Activated CD8-positive, alpha-beta memory T cell treated with anti-CD3 and anti-CD28 coated beads, Interleukin-2, amount 10 ng/mL, durations not matched to agents 7 days and 5 days (primary cell): ENCODE measurements around the gene ADARB2. TPM values are rescaled to one million over a fixed set of nuclear protein-coding genes. Genes with fewer than 3 reads are reported as not detected.
"Not testable (repeated sequence)": the region's sequence is repeated elsewhere in the genome, so short reads cannot be mapped to it uniquely, and the experiment has no call there.

Experiments
- ATAC-seq: fragments of 150-1000 bp; cut with Tn5 transposase; one replicate; pipeline ENCODE4 v1.10.0; 2021; ENCODE audit warnings: moderate library complexity
- CTCF ChIA-PET: fragments of 350-600 bp; sonication (Branson Sonifier 250); formaldehyde crosslinking; loops from one replicate; lab custom pipeline; 2021; ENCODE audit warnings: antibody characterized with exemption; lab: Charles Lee
- DNase-seq: peaks from one replicate; pipeline ENCODE4 v3.0.0-alpha.2; 2020
- H3K27ac Mint-ChIP-seq: one replicate; pipeline ENCODE4 v1.8.0; 2021; ENCODE audit warnings: mild to moderate bottlenecking, mixed read lengths
- H3K27me3 Mint-ChIP-seq: one replicate; pipeline ENCODE4 v1.8.0; 2021; ENCODE audit warnings: mixed read lengths
- H3K36me3 Mint-ChIP-seq: one replicate; pipeline ENCODE4 v1.8.0; 2021; ENCODE audit warnings: mild to moderate bottlenecking, mixed read lengths
- H3K4me1 Mint-ChIP-seq: one replicate; pipeline ENCODE4 v1.8.0; 2021; ENCODE audit warnings: mixed read lengths
- H3K4me3 Mint-ChIP-seq: one replicate; pipeline ENCODE4 v1.8.0; 2021; ENCODE audit warnings: mild to moderate bottlenecking, moderate library complexity, mixed read lengths
- H3K9me3 Mint-ChIP-seq: one replicate; pipeline ENCODE4 v1.8.0; 2022; ENCODE audit warnings: low read depth, mixed read lengths
- total RNA-seq, 2 experiments: library from RNA; stranded (reverse); gene quantifications; one replicate each; pipeline ENCODE4 v1.2.3, GENCODE V29; 2021

Gene ADARB2
- total RNA-seq, 2 experiments from 2014 or later, result not detected

DNA sequence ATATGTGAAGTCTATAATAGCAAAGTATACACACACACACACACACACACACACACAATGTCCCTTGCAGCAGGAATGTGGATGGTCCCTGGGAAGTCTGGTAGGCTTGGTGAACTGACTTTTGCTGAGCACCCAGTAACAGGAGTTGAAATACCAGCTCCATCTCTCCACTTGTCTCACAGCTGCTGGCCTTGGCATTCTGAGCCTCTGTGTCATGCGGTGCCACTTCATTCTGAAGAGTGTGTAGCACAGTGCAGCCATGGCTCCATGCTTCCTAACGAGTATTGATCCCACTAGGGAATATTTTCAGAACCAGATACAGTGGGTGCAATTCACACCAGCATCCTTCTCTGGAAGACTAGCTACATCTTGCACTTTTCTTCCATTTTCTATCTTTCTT is 192.4 kb downstream of the ADARB2 start:
- peaks cover under 1% of the 10 kb centered on the region for H3K4me1 Mint-ChIP-seq
- H3K36me3 Mint-ChIP-seq, result no peaks in the 10 kb centered on the region
- H3K9me3 Mint-ChIP-seq, result no peaks in the 10 kb centered on the region
- ATAC-seq (no peak), DNase-seq (no peak)
- no peak overlapping the region for H3K4me3 Mint-ChIP-seq
- CTCF ChIA-PET, result no interaction called here
- H3K27me3 Mint-ChIP-seq, result no peaks in the 10 kb centered on the region
- H3K27ac Mint-ChIP-seq, result no peak overlapping the region

DNA sequence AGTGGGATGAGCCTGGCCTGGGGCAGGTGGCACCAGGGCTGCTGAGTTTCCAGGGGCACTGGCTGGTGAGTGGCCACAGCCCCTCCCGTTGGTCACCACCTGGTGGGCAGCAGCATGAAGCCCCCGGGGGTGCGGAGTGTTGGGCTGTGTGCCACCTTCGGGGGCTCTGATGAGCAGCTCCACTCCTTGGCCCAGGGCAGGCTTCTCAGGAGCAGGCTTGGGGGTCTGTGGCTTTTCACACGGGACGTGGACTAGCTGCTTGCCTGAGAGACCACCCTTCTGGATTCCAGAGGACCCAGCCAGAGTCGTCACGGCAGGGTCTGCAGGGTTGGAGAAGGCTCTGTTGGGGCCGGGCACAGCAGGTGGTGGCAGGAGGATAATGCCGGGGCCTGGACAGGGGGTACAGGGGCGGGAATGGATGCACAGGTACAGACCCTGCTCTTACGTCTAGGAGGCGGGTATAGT is 193.1 kb downstream of the ADARB2 start:
- Mint-ChIP-seq H3K27ac (no peak overlapping the region), H3K27me3 (no peaks in the 10 kb centered on the region), H3K4me3 (no peak overlapping the region), H3K9me3 (no peaks in the 10 kb centered on the region), H3K36me3 (no peaks in the 10 kb centered on the region), H3K4me1 (no peaks in the 10 kb centered on the region)
- CTCF ChIA-PET, result no interaction called here
- ATAC-seq, result no peak
- no peak for DNase-seq

DNA sequence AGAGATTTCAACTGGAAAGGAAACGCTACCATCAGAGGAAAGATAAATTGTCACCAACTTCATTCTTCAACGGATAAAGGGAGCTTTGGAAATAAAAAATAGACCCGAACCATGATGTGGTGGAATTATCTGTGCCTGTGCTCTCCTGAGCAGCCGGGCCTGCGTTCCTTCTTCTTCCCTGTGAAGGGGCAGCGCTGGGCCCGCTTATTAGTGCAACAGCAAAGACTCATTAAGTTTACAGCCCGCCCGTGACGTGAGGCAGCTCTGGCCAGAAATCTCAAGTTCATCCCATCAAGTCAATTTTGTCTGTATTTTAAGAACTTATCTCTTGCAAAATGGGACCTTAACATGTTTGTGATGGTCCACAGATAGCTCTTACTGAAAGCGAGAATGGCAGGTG is 193.7 kb downstream of the ADARB2 start:
- no peak overlapping the region for H3K27ac Mint-ChIP-seq
- no peaks in the 10 kb centered on the region for H3K4me1 Mint-ChIP-seq
- H3K4me3 Mint-ChIP-seq, result no peak overlapping the region
- H3K27me3 Mint-ChIP-seq, result no peaks in the 10 kb centered on the region
- no peak for DNase-seq
- ATAC-seq, result no peak
- H3K9me3 Mint-ChIP-seq, result no peaks in the 10 kb centered on the region
- CTCF ChIA-PET, result no interaction called here
- H3K36me3 Mint-ChIP-seq, result no peaks in the 10 kb centered on the region

DNA sequence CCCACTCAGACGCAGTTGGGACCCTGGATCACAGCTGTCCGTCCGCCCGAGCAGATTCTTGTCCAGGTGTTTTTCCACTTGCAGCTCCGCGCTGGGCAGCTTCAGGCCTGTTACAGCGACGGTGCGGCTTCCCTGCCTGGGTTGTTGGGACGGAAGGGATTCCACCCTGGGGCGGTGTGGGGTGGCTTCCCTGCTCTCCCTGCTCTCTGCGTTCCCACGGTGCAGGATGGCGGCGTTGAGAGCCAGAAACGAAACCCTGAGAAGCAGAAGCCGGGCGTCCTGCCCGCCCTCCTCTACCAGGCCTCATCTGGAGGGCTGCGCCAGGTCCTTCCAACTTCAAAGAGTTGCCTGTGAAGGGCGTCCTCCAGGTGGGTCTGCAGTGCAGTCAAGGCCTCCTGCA is 194.4 kb downstream of the ADARB2 start:
- no peak overlapping the region for H3K27ac Mint-ChIP-seq
- no peaks in the 10 kb centered on the region for H3K36me3 Mint-ChIP-seq
- no peaks in the 10 kb centered on the region for H3K27me3 Mint-ChIP-seq
- H3K4me3 Mint-ChIP-seq, result no peak overlapping the region
- CTCF ChIA-PET, result no interaction called here
- H3K9me3 Mint-ChIP-seq, result no peaks in the 10 kb centered on the region
- no peak for DNase-seq
- H3K4me1 Mint-ChIP-seq, result no peaks in the 10 kb centered on the region
- no peak for ATAC-seq

DNA sequence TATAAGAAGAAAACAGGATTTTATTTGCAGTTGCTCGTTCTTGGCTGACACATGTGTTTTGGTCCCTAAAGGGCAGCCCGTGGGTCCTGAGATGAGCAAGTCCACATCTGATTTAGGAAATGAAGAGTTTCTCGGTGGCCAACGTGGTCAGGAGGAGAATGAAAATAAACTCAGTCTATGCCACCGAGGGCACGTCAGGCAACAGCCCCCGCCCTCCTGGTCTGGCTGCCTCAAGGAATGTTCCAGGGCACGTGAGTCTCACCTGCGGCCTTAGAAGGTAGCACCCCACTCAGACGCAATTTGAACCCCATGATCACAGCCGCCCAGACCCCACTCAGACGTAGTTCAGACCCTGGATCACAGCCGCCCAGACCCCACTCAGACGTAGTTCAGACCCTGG is 197.2 kb downstream of the ADARB2 start:
- H3K4me3 Mint-ChIP-seq, result no peak overlapping the region

DNA sequence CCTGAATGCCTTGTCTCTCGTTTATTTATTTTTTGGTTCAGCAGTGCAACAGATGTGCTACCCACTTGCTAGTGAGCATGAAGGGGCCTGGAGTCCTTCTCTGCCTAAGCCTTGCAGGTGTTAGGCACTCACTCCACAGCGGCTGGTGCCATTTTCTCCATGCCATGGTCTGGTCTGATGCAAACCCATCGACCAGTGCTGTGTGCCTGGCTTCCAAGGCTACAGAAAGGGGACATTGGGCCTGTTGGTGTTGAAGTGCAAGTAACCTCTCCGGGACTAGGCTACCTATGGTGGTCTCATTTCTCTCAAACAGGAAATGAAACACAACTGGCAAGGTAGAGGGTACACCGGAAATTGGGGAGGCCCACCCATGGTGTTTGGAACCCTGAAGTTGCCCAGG is 198.1 kb downstream of the ADARB2 start:
- H3K4me3 Mint-ChIP-seq, result no peak overlapping the region
- H3K27ac Mint-ChIP-seq, result no peak overlapping the region
- H3K36me3 Mint-ChIP-seq, result no peaks in the 10 kb centered on the region
- no peak for DNase-seq
- no peak for ATAC-seq
- H3K9me3 Mint-ChIP-seq, result no peaks in the 10 kb centered on the region
- no peaks in the 10 kb centered on the region for H3K4me1 Mint-ChIP-seq
- CTCF ChIA-PET, result no interaction called here
- no peaks in the 10 kb centered on the region for H3K27me3 Mint-ChIP-seq

More for the DNA sequence above, 197.2 kb downstream of the ADARB2 start:
- DNase-seq (no peak), ATAC-seq (no peak)
- no peaks in the 10 kb centered on the region for H3K36me3 Mint-ChIP-seq
- H3K27ac Mint-ChIP-seq, result no peak overlapping the region
- H3K27me3 Mint-ChIP-seq, result no peaks in the 10 kb centered on the region
- H3K9me3 Mint-ChIP-seq, result no peaks in the 10 kb centered on the region
- CTCF ChIA-PET, result no interaction called here
- no peaks in the 10 kb centered on the region for H3K4me1 Mint-ChIP-seq

DNA sequence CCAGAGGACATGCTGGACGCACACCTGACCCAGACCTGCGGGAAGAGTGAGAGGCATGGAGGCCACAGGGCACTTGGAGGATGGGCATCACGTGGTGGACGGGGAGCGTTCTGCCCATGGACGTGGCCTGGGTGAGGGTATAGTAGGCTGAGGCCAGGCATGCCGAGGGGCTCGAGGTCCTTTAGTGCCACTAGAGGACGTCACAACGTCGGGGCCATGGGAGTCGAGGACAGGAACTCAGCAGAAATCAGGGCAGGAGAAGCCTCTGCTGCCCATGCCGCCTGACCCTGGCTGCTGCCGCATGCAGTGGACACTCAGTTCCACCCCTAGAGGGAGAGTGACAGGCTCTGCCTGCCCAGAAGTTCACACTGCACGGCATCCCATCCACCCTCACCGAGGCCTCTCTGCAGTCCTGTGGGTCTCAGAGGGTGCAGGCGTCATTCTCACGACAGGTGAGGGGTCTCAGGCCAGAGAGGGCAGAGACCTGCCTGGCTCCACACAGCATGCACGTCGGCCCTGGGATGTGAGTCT is 198.7 kb downstream of the ADARB2 start:
- no peaks in the 10 kb centered on the region for H3K4me1 Mint-ChIP-seq
- no peaks in the 10 kb centered on the region for H3K27me3 Mint-ChIP-seq
- H3K4me3 Mint-ChIP-seq, result no peak overlapping the region
- no peaks in the 10 kb centered on the region for H3K9me3 Mint-ChIP-seq
- no peak overlapping the region for H3K27ac Mint-ChIP-seq
- CTCF ChIA-PET, result no interaction called here
- no peak for ATAC-seq
- no peaks in the 10 kb centered on the region for H3K36me3 Mint-ChIP-seq
- DNase-seq, result no peak

DNA sequence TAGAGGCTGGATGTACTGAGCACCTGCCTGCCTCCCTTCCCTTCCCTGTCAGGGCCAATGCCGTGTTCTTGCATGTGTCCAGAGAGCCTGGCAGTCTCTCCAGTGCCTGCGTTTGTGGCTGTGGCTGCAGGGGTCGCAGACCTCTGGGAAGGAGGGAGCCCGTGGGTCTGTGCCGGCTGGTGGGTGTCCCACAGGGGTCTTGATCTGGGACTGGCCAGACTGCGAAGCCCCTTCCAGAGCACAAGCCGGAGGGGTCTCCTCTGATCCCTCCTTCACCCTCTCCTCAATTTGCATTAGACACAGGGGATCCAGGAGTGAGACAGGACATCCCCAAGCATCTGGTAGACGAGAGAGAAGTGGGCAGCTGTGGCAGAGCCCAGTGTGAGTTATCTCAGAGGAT is 199.2 kb downstream of the ADARB2 start:
- Mint-ChIP-seq H3K27me3 (no peaks in the 10 kb centered on the region), H3K4me1 (no peaks in the 10 kb centered on the region)

DNA sequence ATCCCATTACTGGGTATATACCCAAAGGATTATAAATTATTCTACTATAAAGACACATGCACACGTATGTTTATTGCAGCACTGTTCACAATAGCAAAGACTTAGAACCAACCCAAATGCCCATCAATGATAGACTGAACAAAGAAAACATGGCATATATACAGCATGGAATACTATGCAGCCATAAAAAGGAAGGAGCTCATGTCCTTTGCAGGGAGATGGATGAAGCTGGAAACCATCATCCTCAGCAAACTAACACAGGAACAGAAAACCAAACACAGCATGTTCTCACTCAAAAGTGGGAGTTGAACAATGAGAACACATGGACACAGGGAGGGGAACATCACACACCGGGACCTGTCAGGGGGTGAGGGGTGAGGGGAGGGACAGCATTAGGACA is 199.9 kb downstream of the ADARB2 start:
- DNase-seq, H3K36me3 Mint-ChIP-seq, H3K27ac Mint-ChIP-seq, H3K9me3 Mint-ChIP-seq, H3K4me3 Mint-ChIP-seq, ATAC-seq, CTCF ChIA-PET, H3K27me3 Mint-ChIP-seq, H3K4me1 Mint-ChIP-seq: not testable (repeated sequence)

More for the DNA sequence above, 199.2 kb downstream of the ADARB2 start:
- no peak overlapping the region for H3K4me3 Mint-ChIP-seq
- DNase-seq (no peak), ATAC-seq (no peak)
- H3K9me3 Mint-ChIP-seq, result no peaks in the 10 kb centered on the region
- CTCF ChIA-PET, result no interaction called here
- H3K27ac Mint-ChIP-seq, result no peak overlapping the region
- no peaks in the 10 kb centered on the region for H3K36me3 Mint-ChIP-seq

DNA sequence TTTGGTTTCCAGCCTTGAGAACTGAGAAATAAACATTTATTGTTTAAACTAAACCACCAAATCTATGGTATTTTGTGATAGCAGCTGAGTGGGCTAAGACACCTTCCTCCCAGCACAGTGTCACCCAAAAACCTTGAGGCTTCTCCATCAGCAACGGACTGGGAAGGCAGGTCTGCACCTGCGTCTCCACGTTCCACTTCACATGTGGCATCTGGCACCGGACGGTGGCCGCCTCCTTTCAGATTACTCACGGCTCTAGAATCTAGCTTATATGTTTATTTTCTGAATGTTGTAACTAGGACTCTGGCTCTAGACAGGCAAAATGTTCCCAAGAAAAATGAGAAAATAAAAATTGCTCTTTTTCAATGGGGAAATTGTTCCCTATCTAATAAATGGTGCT is 201.0 kb downstream of the ADARB2 start:
- Mint-ChIP-seq H3K4me3 (no peak overlapping the region), H3K27me3 (no peaks in the 10 kb centered on the region), H3K36me3 (no peaks in the 10 kb centered on the region), H3K9me3 (no peaks in the 10 kb centered on the region), H3K4me1 (no peaks in the 10 kb centered on the region), H3K27ac (no peak overlapping the region)
- no peak for ATAC-seq
- CTCF ChIA-PET, result no interaction called here
- DNase-seq, result no peak

DNA sequence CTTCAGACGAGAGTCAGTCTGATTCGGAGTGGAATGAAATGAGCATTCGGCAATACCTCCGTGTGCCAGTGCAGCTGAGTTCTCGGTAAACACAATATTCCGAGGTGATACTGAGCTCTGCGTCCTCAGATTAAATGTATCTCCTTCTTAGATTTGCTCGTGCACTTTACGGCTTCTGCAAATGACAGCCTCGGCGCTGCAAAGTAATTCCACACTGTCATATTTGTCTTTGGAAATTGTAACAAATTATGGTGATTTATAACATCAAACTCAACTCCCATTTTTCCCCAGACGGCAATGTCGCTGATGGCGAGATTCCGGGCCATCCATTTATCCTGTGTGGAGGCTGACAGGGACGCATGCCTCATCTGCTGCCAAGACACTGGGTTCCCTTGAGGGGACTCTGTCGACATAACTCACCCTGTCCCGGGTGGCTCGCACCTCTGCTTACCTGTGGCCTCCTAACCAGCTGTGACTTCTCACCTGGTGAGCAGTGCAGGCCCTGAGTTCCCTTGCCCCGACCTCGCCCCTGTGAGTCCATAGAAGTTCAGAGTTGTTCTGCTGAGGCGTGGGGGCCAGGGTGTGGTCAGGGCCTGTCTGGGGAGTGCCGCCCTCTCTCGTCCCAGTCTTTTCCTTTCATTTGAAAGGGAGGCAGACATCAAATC is 201.9 kb downstream of the ADARB2 start:
- no peak overlapping the region for H3K27ac Mint-ChIP-seq
- H3K9me3 Mint-ChIP-seq, result no peaks in the 10 kb centered on the region
- H3K27me3 Mint-ChIP-seq, result no peaks in the 10 kb centered on the region
- CTCF ChIA-PET, result no interaction called here
- no peak overlapping the region for H3K4me3 Mint-ChIP-seq
- H3K4me1 Mint-ChIP-seq, result no peaks in the 10 kb centered on the region
- DNase-seq (no peak), ATAC-seq (no peak)
- no peaks in the 10 kb centered on the region for H3K36me3 Mint-ChIP-seq

DNA sequence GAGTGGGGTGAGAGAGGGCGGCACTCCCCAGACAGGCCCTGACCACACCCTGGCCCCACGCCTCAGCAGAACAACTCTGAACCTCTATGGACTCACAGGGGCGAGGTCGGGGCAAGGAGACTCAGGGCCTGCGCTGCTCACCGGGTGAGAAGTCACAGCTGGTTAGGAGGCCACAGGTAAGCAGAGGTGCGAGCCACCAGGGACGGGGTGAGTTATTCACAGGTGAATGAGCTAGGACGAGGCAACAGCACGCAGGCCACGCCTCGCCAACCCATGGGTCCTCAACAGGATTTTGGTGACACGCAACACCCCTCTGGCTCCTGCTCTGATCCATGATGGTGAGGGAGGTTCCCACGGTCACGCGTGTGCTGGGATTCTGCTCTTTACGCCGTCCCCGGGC is 202.5 kb downstream of the ADARB2 start:
- CTCF ChIA-PET, result no interaction called here
- Mint-ChIP-seq H3K9me3 (no peaks in the 10 kb centered on the region), H3K4me3 (no peak overlapping the region), H3K27me3 (no peaks in the 10 kb centered on the region), H3K4me1 (no peaks in the 10 kb centered on the region), H3K36me3 (no peaks in the 10 kb centered on the region), H3K27ac (no peak overlapping the region)
- ATAC-seq, result no peak
- DNase-seq, result no peak

DNA sequence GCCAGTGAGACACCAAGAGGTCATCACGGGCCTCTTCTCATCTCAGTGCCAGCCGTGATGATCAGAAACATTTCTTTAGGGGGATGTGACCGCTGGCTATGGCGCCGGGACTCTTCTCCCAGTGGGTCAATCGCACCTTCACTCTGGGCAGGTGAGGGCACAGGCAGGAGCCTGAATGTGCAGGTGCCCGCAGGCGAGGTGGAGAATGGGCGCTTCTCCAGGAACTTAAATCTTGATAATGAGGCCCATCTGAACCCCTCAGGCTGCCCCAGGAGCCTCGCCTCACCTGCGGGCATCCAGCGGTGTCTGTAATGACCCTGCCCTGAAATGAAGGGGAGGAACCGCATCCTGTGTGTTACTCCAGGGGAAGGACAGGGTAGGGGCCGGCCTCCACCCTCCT is 204.7 kb downstream of the ADARB2 start:
- H3K9me3 Mint-ChIP-seq, result no peaks in the 10 kb centered on the region
- ATAC-seq (no peak), DNase-seq (no peak)
- no peak overlapping the region for H3K27ac Mint-ChIP-seq
- no peak overlapping the region for H3K4me3 Mint-ChIP-seq
- H3K36me3 Mint-ChIP-seq, result no peaks in the 10 kb centered on the region
- H3K4me1 Mint-ChIP-seq, result no peaks in the 10 kb centered on the region
- CTCF ChIA-PET, result no interaction called here
- no peaks in the 10 kb centered on the region for H3K27me3 Mint-ChIP-seq

DNA sequence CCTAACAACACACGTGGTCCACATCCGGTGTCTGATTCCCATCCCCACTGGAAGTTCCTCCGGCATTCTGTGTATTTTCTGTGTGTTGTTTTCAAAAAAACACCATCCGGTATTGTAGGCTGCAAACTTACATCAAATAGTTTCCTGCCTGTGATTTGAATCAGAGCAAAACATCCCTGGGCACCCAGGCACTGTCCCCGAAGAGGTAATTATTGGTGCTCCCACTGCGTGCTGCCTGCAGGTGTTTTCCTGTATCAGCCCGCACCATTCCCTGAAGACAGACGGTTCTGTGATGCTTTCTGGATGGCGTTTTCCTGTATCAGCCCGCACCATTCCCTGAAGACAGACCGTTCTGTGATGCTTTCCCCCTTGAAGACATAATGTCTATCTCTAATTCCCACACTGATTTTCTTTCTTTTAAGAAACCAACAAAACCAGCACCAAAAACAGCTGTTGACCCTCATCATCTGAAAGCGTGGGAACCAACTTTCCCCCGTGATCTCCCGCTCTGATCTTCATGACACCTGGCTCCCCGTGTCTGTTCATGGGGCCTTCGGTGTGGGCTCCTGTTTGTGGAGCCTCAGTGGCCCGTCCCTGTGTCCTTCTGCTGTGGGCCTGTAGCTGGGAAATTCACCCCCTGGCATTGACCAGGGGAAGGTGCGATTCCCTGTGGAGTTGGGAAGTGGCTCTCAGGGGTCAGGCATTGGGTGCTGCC is 205.3 kb downstream of the ADARB2 start:
- Mint-ChIP-seq H3K4me1 (no peaks in the 10 kb centered on the region), H3K4me3 (no peak overlapping the region), H3K9me3 (no peaks in the 10 kb centered on the region), H3K27ac (no peak overlapping the region), H3K36me3 (no peaks in the 10 kb centered on the region), H3K27me3 (no peaks in the 10 kb centered on the region)
- ATAC-seq, result no peak
- CTCF ChIA-PET, result no interaction called here
- no peak for DNase-seq
